Measurements from ENCODE around the gene SULT6B1.
"Not testable (repeated sequence)": the region's sequence is repeated elsewhere in the genome, so short reads cannot be mapped to it uniquely, and the experiment has no call there.

The SULT6B1 gene

GRCh38 chr2:37188570-37188969 is at the start of gene SULT6B1:
Gene SULT6B1, minus strand, starts transcription at chr2:37188670. Its CDS starts 30 bp downstream, at chr2:37188640.
- Histone ChIP-seq H3K4me3 (ENCODE audit: low read depth, low read length) (no peak within 1 kb of the TSS), H3K9me3 (ENCODE audit: control insufficient read depth, insufficient read depth, low read length) (no peaks in the 10 kb centered on the region), H3K27me3 (ENCODE audit: control insufficient read depth, insufficient read depth, low read length) (no peaks in the 10 kb centered on the region), H3K36me3 (ENCODE audit: control insufficient read depth, insufficient read depth, low read length) (no peaks in the 10 kb centered on the region), H3K27ac (ENCODE audit: low read depth, low read length) (peak within 1 kb of the TSS; percentile 74), H3K9ac (ENCODE audit: low read depth, low read length) (no peak within 1 kb of the TSS), H3K4me1 (ENCODE audit: control insufficient read depth, insufficient read depth, low read length) (peaks cover 36% of the 10 kb centered on the region)

- Histone ChIP-seq H3K27me3 (ENCODE audit: control insufficient read depth, insufficient read depth, low read length) (no peaks in the 10 kb centered on the region), H3K36me3 (ENCODE audit: control insufficient read depth, insufficient read depth, low read length) (peaks cover 63% of the 10 kb centered on the region), H3K9me3 (ENCODE audit: control insufficient read depth, insufficient read depth, low read length) (no peaks in the 10 kb centered on the region), H3K27ac (ENCODE audit: low read depth, low read length) (peak overlapping the region; percentile 84), H3K9ac (ENCODE audit: low read depth, low read length) (peak overlapping the region; percentile 87), H3K4me1 (ENCODE audit: control insufficient read depth, insufficient read depth, low read length) (peaks cover 36% of the 10 kb centered on the region), H3K4me3 (ENCODE audit: low read depth, low read length) (peak overlapping the region; percentile 94)
These were observed 43.9 kb upstream of the SULT6B1 start for GRCh38 chr2:37232131-37232933.

- H3K27ac ChIP-seq (ENCODE audit: low read depth, low read length): peak within 1 kb of the TSS; percentile 84
- no peaks in the 10 kb centered on the region for H3K27me3 ChIP-seq (ENCODE audit: control insufficient read depth, insufficient read depth, low read length)
- H3K36me3 ChIP-seq (ENCODE audit: control insufficient read depth, insufficient read depth, low read length): peaks cover 63% of the 10 kb centered on the region
- H3K4me1 ChIP-seq (ENCODE audit: control insufficient read depth, insufficient read depth, low read length): peaks cover 44% of the 10 kb centered on the region
- H3K9ac ChIP-seq (ENCODE audit: low read depth, low read length): peak within 1 kb of the TSS; percentile 87
- peak within 1 kb of the TSS; percentile 94 for H3K4me3 ChIP-seq (ENCODE audit: low read depth, low read length)
- no peaks in the 10 kb centered on the region for H3K9me3 ChIP-seq (ENCODE audit: control insufficient read depth, insufficient read depth, low read length)
These were observed 43.0 kb upstream of the SULT6B1 start, which contains the start of the genes CEBPZ and NDUFAF7 for GRCh38 chr2:37231241-37232130. Gene CEBPZ, minus strand, starts transcription at chr2:37231596. Its CDS starts 29 bp downstream, at chr2:37231567. Gene NDUFAF7, plus strand, starts transcription at chr2:37231658. Its CDS starts 48 bp downstream, at chr2:37231706.

GRCh38 chr2:37230581-37230980 is 42.1 kb upstream of the SULT6B1 start:
- H3K27ac ChIP-seq (ENCODE audit: low read depth, low read length): no peak overlapping the region
- peak overlapping the region; percentile 94 for H3K4me3 ChIP-seq (ENCODE audit: low read depth, low read length)
- H3K4me1 ChIP-seq (ENCODE audit: control insufficient read depth, insufficient read depth, low read length): peaks cover 47% of the 10 kb centered on the region
- no peaks in the 10 kb centered on the region for H3K27me3 ChIP-seq (ENCODE audit: control insufficient read depth, insufficient read depth, low read length)
- H3K9ac ChIP-seq (ENCODE audit: low read depth, low read length): peak overlapping the region; percentile 87
- no peaks in the 10 kb centered on the region for H3K9me3 ChIP-seq (ENCODE audit: control insufficient read depth, insufficient read depth, low read length)
- peaks cover 59% of the 10 kb centered on the region for H3K36me3 ChIP-seq (ENCODE audit: control insufficient read depth, insufficient read depth, low read length)

- H3K27me3 ChIP-seq (ENCODE audit: control insufficient read depth, insufficient read depth, low read length): no peaks in the 10 kb centered on the region
- no peak overlapping the region for H3K27ac ChIP-seq (ENCODE audit: low read depth, low read length)
- peaks cover 55% of the 10 kb centered on the region for H3K36me3 ChIP-seq (ENCODE audit: control insufficient read depth, insufficient read depth, low read length)
- H3K4me1 ChIP-seq (ENCODE audit: control insufficient read depth, insufficient read depth, low read length): peaks cover 61% of the 10 kb centered on the region
- H3K9me3 ChIP-seq (ENCODE audit: control insufficient read depth, insufficient read depth, low read length): no peaks in the 10 kb centered on the region
- H3K4me3 ChIP-seq (ENCODE audit: low read depth, low read length): peak overlapping the region; percentile 94; the same call in 1 of the 2 replicates
- H3K9ac ChIP-seq (ENCODE audit: low read depth, low read length): no peak overlapping the region
These were observed 40.3 kb upstream of the SULT6B1 start for GRCh38 chr2:37228788-37229187.

- peaks cover 62% of the 10 kb centered on the region for H3K4me1 ChIP-seq (ENCODE audit: control insufficient read depth, insufficient read depth, low read length)
- H3K4me3 ChIP-seq (ENCODE audit: low read depth, low read length): peak overlapping the region; percentile 56
- peaks cover 66% of the 10 kb centered on the region for H3K36me3 ChIP-seq (ENCODE audit: control insufficient read depth, insufficient read depth, low read length)
- no peaks in the 10 kb centered on the region for H3K27me3 ChIP-seq (ENCODE audit: control insufficient read depth, insufficient read depth, low read length)
- H3K9ac ChIP-seq (ENCODE audit: low read depth, low read length): no peak overlapping the region
- no peaks in the 10 kb centered on the region for H3K9me3 ChIP-seq (ENCODE audit: control insufficient read depth, insufficient read depth, low read length)
- H3K27ac ChIP-seq (ENCODE audit: low read depth, low read length): peak overlapping the region; percentile 91
These were observed 38.4 kb upstream of the SULT6B1 start for GRCh38 chr2:37226863-37227262.

- peaks cover 60% of the 10 kb centered on the region for H3K4me1 ChIP-seq (ENCODE audit: control insufficient read depth, insufficient read depth, low read length)
- not testable (repeated sequence) for H3K27me3 ChIP-seq (ENCODE audit: control insufficient read depth, insufficient read depth, low read length); H3K9me3 ChIP-seq (ENCODE audit: control insufficient read depth, insufficient read depth, low read length)
- peak overlapping the region; percentile 81 for H3K27ac ChIP-seq (ENCODE audit: low read depth, low read length)
- peaks cover 84% of the 10 kb centered on the region for H3K36me3 ChIP-seq (ENCODE audit: control insufficient read depth, insufficient read depth, low read length)
- peak overlapping the region; percentile 5; the same call in 1 of the 2 replicates for H3K9ac ChIP-seq (ENCODE audit: low read depth, low read length)
- peak overlapping the region; percentile 14 for H3K4me3 ChIP-seq (ENCODE audit: low read depth, low read length)
These were observed 36.7 kb upstream of the SULT6B1 start for GRCh38 chr2:37225129-37225528.

GRCh38 chr2:37224063-37224462 is 35.6 kb upstream of the SULT6B1 start:
- Histone ChIP-seq H3K9ac (ENCODE audit: low read depth, low read length) (no peak overlapping the region), H3K9me3 (ENCODE audit: control insufficient read depth, insufficient read depth, low read length) (no peaks in the 10 kb centered on the region), H3K4me1 (ENCODE audit: control insufficient read depth, insufficient read depth, low read length) (peaks cover 50% of the 10 kb centered on the region), H3K36me3 (ENCODE audit: control insufficient read depth, insufficient read depth, low read length) (peaks cover 88% of the 10 kb centered on the region), H3K27ac (ENCODE audit: low read depth, low read length) (peak overlapping the region; percentile 81), H3K4me3 (ENCODE audit: low read depth, low read length) (peak overlapping the region; percentile 14), H3K27me3 (ENCODE audit: control insufficient read depth, insufficient read depth, low read length) (no peaks in the 10 kb centered on the region)

- H3K27me3 ChIP-seq (ENCODE audit: control insufficient read depth, insufficient read depth, low read length): no peaks in the 10 kb centered on the region
- no peak overlapping the region for H3K9ac ChIP-seq (ENCODE audit: low read depth, low read length)
- no peaks in the 10 kb centered on the region for H3K9me3 ChIP-seq (ENCODE audit: control insufficient read depth, insufficient read depth, low read length)
- no peak overlapping the region for H3K4me3 ChIP-seq (ENCODE audit: low read depth, low read length)
- peaks cover 41% of the 10 kb centered on the region for H3K4me1 ChIP-seq (ENCODE audit: control insufficient read depth, insufficient read depth, low read length)
- no peak overlapping the region for H3K27ac ChIP-seq (ENCODE audit: low read depth, low read length)
- peaks cover 88% of the 10 kb centered on the region for H3K36me3 ChIP-seq (ENCODE audit: control insufficient read depth, insufficient read depth, low read length)
These were observed 34.7 kb upstream of the SULT6B1 start for GRCh38 chr2:37223131-37223530.

- no peak overlapping the region for H3K27ac ChIP-seq (ENCODE audit: low read depth, low read length)
- H3K27me3 ChIP-seq (ENCODE audit: control insufficient read depth, insufficient read depth, low read length): no peaks in the 10 kb centered on the region
- peaks cover 10% of the 10 kb centered on the region for H3K4me1 ChIP-seq (ENCODE audit: control insufficient read depth, insufficient read depth, low read length)
- no peaks in the 10 kb centered on the region for H3K9me3 ChIP-seq (ENCODE audit: control insufficient read depth, insufficient read depth, low read length)
- H3K36me3 ChIP-seq (ENCODE audit: control insufficient read depth, insufficient read depth, low read length): peaks cover 96% of the 10 kb centered on the region
- H3K9ac ChIP-seq (ENCODE audit: low read depth, low read length): no peak overlapping the region
- no peak overlapping the region for H3K4me3 ChIP-seq (ENCODE audit: low read depth, low read length)
These were observed 30.6 kb upstream of the SULT6B1 start for GRCh38 chr2:37219046-37219445.

All from HUES48 (cell line).